CD4-positive, alpha-beta memory T cell (primary cell): ENCODE results near the gene B3GNT3. TPM values are rescaled to one million over a fixed set of nuclear protein-coding genes. Genes with fewer than 3 reads are reported as not detected.

ENCODE experiments used
- CTCF ChIA-PET: fragments of 350-600 bp; sonication (Branson Sonifier 250); formaldehyde crosslinking; loops from one replicate; lab custom pipeline; 2021; ENCODE audit warnings: inconsistent platforms; ENCODE audit not compliant: partially characterized antibody; lab: Charles Lee
- POLR2A ChIA-PET: fragments of 350-600 bp; sonication (Branson Sonifier 250); formaldehyde crosslinking; loops from one replicate; lab custom pipeline; 2021; ENCODE audit not compliant: partially characterized antibody; lab: Charles Lee
- DNase-seq, 5 donors: peaks; one replicate each; pipeline versions ENCODE4 v3.0.0 to v3.0.0-alpha.2; 2020 to 2022; ENCODE audit warnings: mixed read lengths in 1 of 5
- H3K27ac ChIP-seq: one replicate; pipeline ENCODE4 v1.7.0; 2013; ENCODE audit warnings: low read depth, low read length
- H3K27me3 ChIP-seq: 2 replicates; pipeline ENCODE4 v1.7.0; 2013; ENCODE audit warnings: mild to moderate bottlenecking, low read length, moderate library complexity; ENCODE audit not compliant: insufficient read depth
- H3K36me3 ChIP-seq: 2 replicates; pipeline ENCODE4 v1.7.0; 2013; ENCODE audit warnings: mild to moderate bottlenecking, low read length, moderate library complexity; ENCODE audit not compliant: insufficient read depth
- H3K4me1 ChIP-seq: 2 replicates; pipeline ENCODE4 v1.7.0; 2013; ENCODE audit warnings: mild to moderate bottlenecking, low read length, moderate library complexity; ENCODE audit not compliant: insufficient read depth
- H3K4me3 ChIP-seq, 2 donors: one replicate each; pipeline ENCODE4 v1.7.0; 2013; ENCODE audit warnings: low read length in 2 of 2, mild to moderate bottlenecking in 1 of 2
- H3K9me3 ChIP-seq, 2 donors: one replicate each; pipeline ENCODE4 v1.7.0; 2013; ENCODE audit warnings: low read length in 2 of 2, control low read depth in 1 of 2; ENCODE audit not compliant: control insufficient read depth in 1 of 2
- H3K27ac Mint-ChIP-seq, 7 donors: one replicate each; pipeline ENCODE4 v1.8.0; 2020 to 2021; ENCODE audit warnings: mixed read lengths in 7 of 7, mild to moderate bottlenecking in 6 of 7, inconsistent platforms in 3 of 7, moderate library complexity in 3 of 7
- H3K27me3 Mint-ChIP-seq, 2 donors: one replicate each; pipeline ENCODE4 v1.8.0; 2020 to 2021; ENCODE audit warnings: mixed read lengths in 2 of 2
- H3K36me3 Mint-ChIP-seq, 2 donors: one replicate each; pipeline ENCODE4 v1.8.0; 2020 to 2021; ENCODE audit warnings: mixed read lengths in 2 of 2, inconsistent platforms in 1 of 2, mild to moderate bottlenecking in 1 of 2
- H3K4me1 Mint-ChIP-seq, 4 donors: one replicate each; pipeline ENCODE4 v1.8.0; 2020 to 2021; ENCODE audit warnings: mixed read lengths in 4 of 4, mild to moderate bottlenecking in 1 of 4
- H3K4me3 Mint-ChIP-seq, 8 donors: one replicate each; pipeline ENCODE4 v1.8.0; 2020 to 2021; ENCODE audit warnings: mixed read lengths in 8 of 8, mild to moderate bottlenecking in 7 of 8, moderate library complexity in 6 of 8, inconsistent platforms in 3 of 8
- H3K9me3 Mint-ChIP-seq, 8 donors: one replicate each; pipeline ENCODE4 v1.8.0; 2020 to 2021; ENCODE audit warnings: mixed read lengths in 8 of 8, mild to moderate bottlenecking in 5 of 8, inconsistent platforms in 3 of 8, moderate library complexity in 1 of 8
- intact Hi-C: fragments of 100-400 bp; cut with micrococcal nuclease; formaldehyde crosslinking; loops from one replicate; pipeline ENCODE4 v1.15.1; 2023
- polyA plus RNA-seq, 2 donors: library from polyadenylated mRNA; unstranded; fragments of 300-500 nt; fragmentation: Illumina TruSeq; gene quantifications; one replicate each; pipeline ENCODE4 v1.2.3, GENCODE V29; 2021
- total RNA-seq, 2 experiments: library from RNA; stranded (reverse); gene quantifications; one replicate each; pipeline ENCODE4 v1.2.3, GENCODE V29; 2021

B3GNT3 gene
- total and polyA plus RNA-seq, 4 experiments from 2014 or later = 0.34 to 0.72 TPM; not detected in 2

- no peak overlapping the region for H3K4me3 ChIP-seq
- no peaks in the 10 kb centered on the region for H3K9me3 Mint-ChIP-seq
- peaks cover 0 to 5% (median 3%) of the 10 kb centered on the region in 4 donors for H3K4me1 Mint-ChIP-seq
- POLR2A ChIA-PET = interaction anchor here (0.9 to 2.1 kb wide), 4 partner anchors 18 to 47 kb away, joined by 3 to 5 read pairs (median 3); partner anchors contain the start of gene MAP1S
- no peak for DNase-seq
- H3K27ac Mint-ChIP-seq = no peak overlapping the region
- no peak overlapping the region for H3K27ac ChIP-seq
- no peaks in the 10 kb centered on the region for H3K9me3 ChIP-seq
- H3K4me3 Mint-ChIP-seq = no peak overlapping the region
- peaks cover 37 to 51% of the 10 kb centered on the region in 2 donors for H3K36me3 Mint-ChIP-seq
- CTCF ChIA-PET = interaction anchor here (0.7 to 2.0 kb wide), 10 partner anchors 8 to 270 kb away, joined by 3 to 16 read pairs (median 3); partner anchors contain the start of gene MAP1S
- no peaks in the 10 kb centered on the region for H3K27me3 Mint-ChIP-seq
- H3K27me3 ChIP-seq = no peaks in the 10 kb centered on the region
- H3K4me1 ChIP-seq = no peaks in the 10 kb centered on the region
- peaks cover 55% of the 10 kb centered on the region for H3K36me3 ChIP-seq
- intact Hi-C loops = no loop called here
Observed at GRCh38 chr19:17766543-17767131, 28.3 kb upstream of the B3GNT3 start.

GRCh38 chr19:17767559-17767958 lies 27.4 kb upstream of the B3GNT3 start:
- ChIA-PET POLR2A (interaction anchor here (0.9 to 1.1 kb wide), 3 partner anchors 11 to 46 kb away, joined by 3 read pairs; no protein-coding TSS in a partner anchor), CTCF (interaction anchor here (1.0 to 2.0 kb wide), 5 partner anchors 9 to 271 kb away, joined by 3 to 16 read pairs (median 4); no protein-coding TSS in a partner anchor)
- Mint-ChIP-seq H3K27ac (peak overlapping the region in 1 of 7 donors; percentile 72), H3K4me1 (peaks cover 0 to 5% (median 2%) of the 10 kb centered on the region in 4 donors), H3K9me3 (no peaks in the 10 kb centered on the region), H3K27me3 (no peaks in the 10 kb centered on the region), H3K4me3 (no peak overlapping the region), H3K36me3 (peaks cover 39 to 55% of the 10 kb centered on the region in 2 donors)
- Histone ChIP-seq H3K36me3 (peaks cover 56% of the 10 kb centered on the region), H3K27ac (no peak overlapping the region), H3K27me3 (no peaks in the 10 kb centered on the region), H3K9me3 (no peaks in the 10 kb centered on the region), H3K4me1 (no peaks in the 10 kb centered on the region), H3K4me3 (no peak overlapping the region)
- intact Hi-C loops = no loop called here
- DNase-seq = no peak

GRCh38 chr19:17770613-17771012 lies 24.3 kb upstream of the B3GNT3 start:
- intact Hi-C loops = no loop called here
- Mint-ChIP-seq H3K27ac (no peak overlapping the region), H3K4me1 (peaks cover 0 to 5% (median 4%) of the 10 kb centered on the region in 4 donors), H3K36me3 (peaks cover 39 to 64% of the 10 kb centered on the region in 2 donors), H3K4me3 (no peak overlapping the region), H3K27me3 (no peaks in the 10 kb centered on the region), H3K9me3 (no peaks in the 10 kb centered on the region)
- DNase-seq = no peak
- Histone ChIP-seq H3K4me3 (no peak overlapping the region), H3K27ac (no peak overlapping the region), H3K4me1 (no peaks in the 10 kb centered on the region), H3K9me3 (no peaks in the 10 kb centered on the region), H3K36me3 (peaks cover 50% of the 10 kb centered on the region), H3K27me3 (no peaks in the 10 kb centered on the region)
- ChIA-PET CTCF (interaction anchor here (0.5 kb wide), 1 partner anchor 13 kb away, joined by 3 read pairs; no protein-coding TSS in a partner anchor), POLR2A (interaction anchor here (0.8 kb wide), 1 partner anchor 23 kb away, joined by 3 read pairs; no protein-coding TSS in a partner anchor)

GRCh38 chr19:17772172-17772571 lies 22.8 kb upstream of the B3GNT3 start:
- no peaks in the 10 kb centered on the region for H3K9me3 Mint-ChIP-seq
- H3K4me1 ChIP-seq = no peaks in the 10 kb centered on the region
- intact Hi-C loops = no loop called here
- no peaks in the 10 kb centered on the region for H3K9me3 ChIP-seq
- H3K27ac Mint-ChIP-seq = peak overlapping the region in 3 of 7 donors; percentile 42 to 72 (median 66)
- no peak overlapping the region for H3K4me3 Mint-ChIP-seq
- peaks cover 0 to 6% (median 1%) of the 10 kb centered on the region in 4 donors for H3K4me1 Mint-ChIP-seq
- peaks cover 49% of the 10 kb centered on the region for H3K36me3 ChIP-seq
- POLR2A ChIA-PET = no interaction called here
- no peak overlapping the region for H3K4me3 ChIP-seq
- CTCF ChIA-PET = interaction anchor here (1.2 kb wide), 1 partner anchor 10 kb away, joined by 3 read pairs; no protein-coding TSS in a partner anchor
- no peak overlapping the region for H3K27ac ChIP-seq
- H3K36me3 Mint-ChIP-seq = peaks cover 44 to 59% of the 10 kb centered on the region in 2 donors
- no peaks in the 10 kb centered on the region for H3K27me3 ChIP-seq
- no peaks in the 10 kb centered on the region for H3K27me3 Mint-ChIP-seq
- DNase-seq = no peak

- no peak for DNase-seq
- Histone ChIP-seq H3K4me1 (no peaks in the 10 kb centered on the region), H3K4me3 (no peak overlapping the region), H3K27ac (no peak overlapping the region), H3K9me3 (no peaks in the 10 kb centered on the region), H3K27me3 (no peaks in the 10 kb centered on the region), H3K36me3 (peaks cover 33% of the 10 kb centered on the region)
- Mint-ChIP-seq H3K9me3 (no peaks in the 10 kb centered on the region), H3K4me1 (peaks cover 2 to 7% (median 5%) of the 10 kb centered on the region in 4 donors), H3K36me3 (peaks cover 28 to 53% of the 10 kb centered on the region in 2 donors), H3K27ac (peak overlapping the region in 6 of 7 donors; percentile 24 to 75 (median 38)), H3K27me3 (no peaks in the 10 kb centered on the region), H3K4me3 (no peak overlapping the region)
- intact Hi-C loops = loop anchor here (1.0 to 2.0 kb wide), 2 partner anchors 71 to 79 kb away; no protein-coding TSS in a partner anchor
- CTCF ChIA-PET = interaction anchor here (0.7 to 2.6 kb wide), 15 partner anchors 10 to 159 kb away, joined by 3 to 17 read pairs (median 4); partner anchors contain the start of genes FCHO1, MAP1S and RPL18A
- POLR2A ChIA-PET = interaction anchor here (1.0 kb wide), 1 partner anchor 71 kb away, joined by 3 read pairs; no protein-coding TSS in a partner anchor
Observed at GRCh38 chr19:17775245-17775927, 19.6 kb upstream of the B3GNT3 start.

- Histone ChIP-seq H3K36me3 (peaks cover 29% of the 10 kb centered on the region), H3K9me3 (no peaks in the 10 kb centered on the region), H3K27me3 (no peaks in the 10 kb centered on the region), H3K27ac (no peak overlapping the region), H3K4me3 (no peak overlapping the region), H3K4me1 (no peaks in the 10 kb centered on the region)
- ChIA-PET POLR2A (interaction anchor here (1.0 kb wide), 1 partner anchor 70 kb away, joined by 3 read pairs; no protein-coding TSS in a partner anchor), CTCF (interaction anchor here (0.8 to 1.9 kb wide), 8 partner anchors 9 to 78 kb away, joined by 3 to 7 read pairs (median 4); no protein-coding TSS in a partner anchor)
- intact Hi-C loops = loop anchor here (1.0 to 2.0 kb wide), 2 partner anchors 72 to 79 kb away; no protein-coding TSS in a partner anchor
- peaks cover 2 to 7% (median 5%) of the 10 kb centered on the region in 4 donors for H3K4me1 Mint-ChIP-seq
- H3K27ac Mint-ChIP-seq = peak overlapping the region in 6 of 7 donors; percentile 15 to 74 (median 56)
- no peaks in the 10 kb centered on the region for H3K27me3 Mint-ChIP-seq
- no peaks in the 10 kb centered on the region for H3K9me3 Mint-ChIP-seq
- peaks cover 28 to 49% of the 10 kb centered on the region in 2 donors for H3K36me3 Mint-ChIP-seq
- H3K4me3 Mint-ChIP-seq = no peak overlapping the region
- no peak for DNase-seq
Observed at GRCh38 chr19:17775991-17776803, 18.7 kb upstream of the B3GNT3 start.
